Breast epithelium (tissue), 4 donors: ENCODE data around the gene TMPRSS9. TPM values are rescaled to one million over a fixed set of nuclear protein-coding genes. Genes with fewer than 3 reads are reported as not detected.

Experiments
- DNase-seq, 2 donors: peaks; one replicate each; pipeline ENCODE4 v3.0.0-alpha.2; 2019; ENCODE audit warnings: low spot score in 2 of 2
- H3K27ac ChIP-seq, 2 donors: fragments of 200-600 bp; sonication (generic) in 1 of 2; one replicate each; pipeline ENCODE4 v1.5.1; 2016 to 2019; ENCODE audit warnings: mild to moderate bottlenecking in 1 of 2
- H3K27me3 ChIP-seq, 2 donors: fragments of 200-600 bp; sonication (generic) in 1 of 2; one replicate each; pipeline versions ENCODE4 v1.5.1 to v1.6.0; 2017 to 2019; ENCODE audit warnings: control low read depth in 1 of 2, mild to moderate bottlenecking in 1 of 2
- H3K36me3 ChIP-seq: fragments of 200-600 bp; one replicate; pipeline ENCODE4 v1.5.1; 2019
- H3K4me1 ChIP-seq, 2 donors: fragments of 200-600 bp; sonication (generic); one replicate each; pipeline ENCODE4 v1.5.1; 2016 to 2019; ENCODE audit warnings: control low read depth in 1 of 2
- H3K4me3 ChIP-seq, 3 donors: fragments of 200-600 bp; sonication (generic); 1 replicate in 2 of 3; 2 replicates in 1 of 3; pipeline ENCODE4 v1.5.1; 2016 to 2019; ENCODE audit warnings: mild to moderate bottlenecking in 3 of 3, moderate library complexity in 2 of 3
- H3K9me3 ChIP-seq, 2 donors: fragments of 200-600 bp; sonication (generic) in 1 of 2; one replicate each; pipeline ENCODE4 v1.5.1; 2016 to 2019; ENCODE audit warnings: control low read depth in 1 of 2
- CTCF ChIP-seq, 3 donors: fragments of 450-650 bp; IDR thresholded peaks; one replicate each; pipeline ENCODE4 v1.5.1; 2016 to 2017; ENCODE audit warnings: antibody characterized with exemption in 3 of 3, mild to moderate bottlenecking in 3 of 3, moderate library complexity in 3 of 3
- POLR2A ChIP-seq: fragments of 450-650 bp; IDR thresholded peaks from one replicate; pipeline ENCODE4 v1.6.1; 2016; ENCODE audit warnings: antibody characterized with exemption, mild to moderate bottlenecking, moderate library complexity
- POLR2AphosphoS5 ChIP-seq, 3 donors: sonication (generic); formaldehyde crosslinking; IDR thresholded peaks; one replicate each; pipeline ENCODE4 v1.6.1; 2017; ENCODE audit warnings: antibody characterized with exemption in 3 of 3
- intact Hi-C: fragments of 100-400 bp; cut with DNase I; formaldehyde crosslinking; loops from one replicate; pipeline ENCODE4 v1.15.1; 2023; ENCODE audit warnings: low total_unique reads
- total RNA-seq, 3 donors: library from RNA; depleted of rRNA; stranded (reverse); fragments of >200 nt; gene quantifications; one replicate each; pipeline ENCODE4 v1.1.0, GENCODE V29; 2016

TMPRSS9 gene
- total RNA-seq, 3 donors from 2014 or later = under 0.01 TPM; not detected in 2

GRCh38 chr19:2355168-2356035 is 4.7 kb upstream of the TMPRSS9 start:
- H3K9me3 ChIP-seq = no peaks in the 10 kb centered on the region
- TF ChIP-seq POLR2AphosphoS5 (IDR thresholded peaks at IDR 0.05) (no peak), CTCF (IDR thresholded peaks at IDR 0.05) (no peak), POLR2A (no peak)

GRCh38 chr19:2356036-2356646 is 3.9 kb upstream of the TMPRSS9 start:
- H3K9me3 ChIP-seq = no peaks in the 10 kb centered on the region
- intact Hi-C loops = no loop called here
- H3K4me1 ChIP-seq = no peaks in the 10 kb centered on the region
- DNase-seq = no peak
- no peak overlapping the region for H3K27ac ChIP-seq
- TF ChIP-seq POLR2A (no peak), CTCF (IDR thresholded peaks at IDR 0.05) (no peak)
- no peak overlapping the region for H3K4me3 ChIP-seq
- no peaks in the 10 kb centered on the region for H3K36me3 ChIP-seq
- peaks cover 3 to 13% of the 10 kb centered on the region in 2 donors for H3K27me3 ChIP-seq

More at GRCh38 chr19:2355168-2356035, 4.7 kb upstream of the TMPRSS9 start:
- no peak overlapping the region for H3K4me3 ChIP-seq
- no peaks in the 10 kb centered on the region for H3K36me3 ChIP-seq
- no peak overlapping the region for H3K27ac ChIP-seq
- no peak for DNase-seq
- intact Hi-C loops = no loop called here
- peaks cover 3 to 8% of the 10 kb centered on the region in 2 donors for H3K27me3 ChIP-seq
- no peaks in the 10 kb centered on the region for H3K4me1 ChIP-seq

GRCh38 chr19:2357279-2358206 is 2.5 kb upstream of the TMPRSS9 start:
- no peaks in the 10 kb centered on the region for H3K9me3 ChIP-seq
- intact Hi-C loops = no loop called here
- DNase-seq = no peak
- no peak overlapping the region for H3K27ac ChIP-seq
- no peak for TF ChIP-seq CTCF (IDR thresholded peaks at IDR 0.05)
- TF ChIP-seq POLR2AphosphoS5 (IDR thresholded peaks at IDR 0.05) = no peak
- TF ChIP-seq POLR2A = no peak
- no peak overlapping the region for H3K4me3 ChIP-seq
- no peaks in the 10 kb centered on the region for H3K36me3 ChIP-seq
- H3K27me3 ChIP-seq = peaks cover 3 to 26% of the 10 kb centered on the region in 2 donors
- H3K4me1 ChIP-seq = no peaks in the 10 kb centered on the region

- H3K36me3 ChIP-seq = no peaks in the 10 kb centered on the region
- peaks cover 3 to 38% of the 10 kb centered on the region in 2 donors for H3K27me3 ChIP-seq
- H3K4me1 ChIP-seq = no peaks in the 10 kb centered on the region
- intact Hi-C loops = no loop called here
- DNase-seq = no peak
- no peaks in the 10 kb centered on the region for H3K9me3 ChIP-seq
- H3K4me3 ChIP-seq = no peak overlapping the region
- H3K27ac ChIP-seq = no peak overlapping the region
- TF ChIP-seq POLR2A = no peak
- TF ChIP-seq POLR2AphosphoS5 (IDR thresholded peaks at IDR 0.05) = no peak
- no peak for TF ChIP-seq CTCF (IDR thresholded peaks at IDR 0.05)
Measured at GRCh38 chr19:2358548-2359173, 1.4 kb upstream of the TMPRSS9 start.
